H9 (cell line): ENCODE measurements around the gene PRKCA. TPM values are rescaled to one million over a fixed set of nuclear protein-coding genes. Genes with fewer than 3 reads are reported as not detected.

ENCODE experiments used
- DNase-seq: peaks from one replicate; pipeline ENCODE4 v3.0.0-alpha.2; 2017
- H2AFZ ChIP-seq: one replicate; pipeline ENCODE4 v1.6.1; 2013; ENCODE audit warnings: mild to moderate bottlenecking, low read length, control low read depth, moderate library complexity
- H2AK5ac ChIP-seq: 2 replicates; pipeline ENCODE4 v1.6.1; 2013; ENCODE audit warnings: low read length, control low read depth, mixed read lengths; ENCODE audit not compliant: insufficient read length
- H2BK120ac ChIP-seq: one replicate; pipeline ENCODE4 v1.6.1; 2013; ENCODE audit warnings: low read depth, mild to moderate bottlenecking, low read length, control low read depth, inconsistent platforms; ENCODE audit not compliant: poor library complexity, severe bottlenecking
- H2BK12ac ChIP-seq: 2 replicates; pipeline ENCODE4 v1.6.1; 2013; ENCODE audit warnings: low read length, control low read depth, mixed read lengths, low read depth; ENCODE audit not compliant: insufficient read length
- H2BK15ac ChIP-seq: 2 replicates; pipeline ENCODE4 v1.6.1; 2013; ENCODE audit warnings: low read depth, low read length, control low read depth
- H2BK20ac ChIP-seq: one replicate; pipeline ENCODE4 v1.6.1; 2013; ENCODE audit warnings: low read depth, mild to moderate bottlenecking, low read length, control low read depth, inconsistent platforms; ENCODE audit not compliant: poor library complexity, severe bottlenecking
- H2BK5ac ChIP-seq: 2 replicates; pipeline ENCODE4 v1.6.1; 2013; ENCODE audit warnings: low read length, control low read depth, mixed read lengths; ENCODE audit not compliant: insufficient read length
- H3K14ac ChIP-seq: 2 replicates; pipeline ENCODE4 v1.6.1; 2013; ENCODE audit warnings: low read length, control low read depth; ENCODE audit not compliant: insufficient read depth
- H3K18ac ChIP-seq: 2 replicates; pipeline ENCODE4 v1.6.1; 2013; ENCODE audit warnings: low read depth, mild to moderate bottlenecking, mixed read lengths, low read length, control low read depth; ENCODE audit not compliant: insufficient read length
- H3K23ac ChIP-seq: 2 replicates; pipeline ENCODE4 v1.6.1; 2013; ENCODE audit warnings: low read length, control low read depth, mixed read lengths, low read depth; ENCODE audit not compliant: insufficient read length
- H3K23me2 ChIP-seq: 2 replicates; pipeline ENCODE4 v1.6.1; 2013; ENCODE audit warnings: low read depth, mild to moderate bottlenecking, mixed read lengths, low read length, control low read depth; ENCODE audit not compliant: insufficient read length, poor library complexity, severe bottlenecking
- H3K27ac ChIP-seq: 2 replicates; pipeline ENCODE4 v1.5.1; 2013; ENCODE audit warnings: low read length, control low read depth, mixed read lengths, low read depth; ENCODE audit not compliant: insufficient read length
- H3K27me3 ChIP-seq: 2 replicates; pipeline ENCODE4 v1.6.1; 2013; ENCODE audit warnings: low read length, control low read depth, inconsistent platforms; ENCODE audit not compliant: insufficient read depth
- H3K4ac ChIP-seq: 2 replicates; pipeline ENCODE4 v1.6.1; 2013; ENCODE audit warnings: low read depth, mild to moderate bottlenecking, control low read depth, inconsistent platforms, low read length, moderate library complexity
- H3K4me1 ChIP-seq: 2 replicates; pipeline ENCODE4 v1.6.1; 2013; ENCODE audit warnings: low read length, control low read depth, inconsistent platforms; ENCODE audit not compliant: insufficient read depth
- H3K4me2 ChIP-seq: 2 replicates; pipeline ENCODE4 v1.6.1; 2013; ENCODE audit warnings: low read length, control low read depth, mixed read lengths; ENCODE audit not compliant: insufficient read length, insufficient read depth
- H3K56ac ChIP-seq: 2 replicates; pipeline ENCODE4 v1.6.1; 2013; ENCODE audit warnings: low read depth, mild to moderate bottlenecking, mixed read lengths, low read length, control low read depth; ENCODE audit not compliant: insufficient read length
- H3K79me1 ChIP-seq: 2 replicates; pipeline ENCODE4 v1.6.1; 2013; ENCODE audit warnings: low read depth, mild to moderate bottlenecking, moderate library complexity, low read length, control low read depth, inconsistent platforms; ENCODE audit not compliant: insufficient read depth, poor library complexity, severe bottlenecking
- H3K79me2 ChIP-seq: 2 replicates; pipeline ENCODE4 v1.6.1; 2013; ENCODE audit warnings: low read length, control low read depth, inconsistent platforms; ENCODE audit not compliant: insufficient read depth
- H3K9ac ChIP-seq: 2 replicates; pipeline ENCODE4 v1.6.1; 2013; ENCODE audit warnings: low read length, control low read depth, mixed read lengths; ENCODE audit not compliant: insufficient read length; ENCODE audit errors: extremely low read depth
- H3K9me3 ChIP-seq: one replicate; pipeline ENCODE4 v1.6.1; 2013; ENCODE audit warnings: low read depth, low read length, inconsistent platforms; ENCODE audit not compliant: control insufficient read depth
- H3T11ph ChIP-seq: one replicate; pipeline ENCODE4 v1.6.1; 2013; ENCODE audit warnings: mild to moderate bottlenecking, low read length, control low read depth, inconsistent platforms
- H4K20me1 ChIP-seq: one replicate; pipeline ENCODE4 v1.6.1; 2013; ENCODE audit not compliant: control insufficient read depth, insufficient read length, insufficient read depth
- H4K5ac ChIP-seq: 2 replicates; pipeline ENCODE4 v1.6.1; 2013; ENCODE audit warnings: low read depth, mild to moderate bottlenecking, mixed read lengths, low read length, control low read depth; ENCODE audit not compliant: insufficient read length
- H4K8ac ChIP-seq: replicated peaks from 2 replicates; pipeline ENCODE4 v1.6.1; 2013; ENCODE audit warnings: low read length, control low read depth, mixed read lengths, low read depth; ENCODE audit not compliant: insufficient read length
- H4K91ac ChIP-seq: 2 replicates; pipeline ENCODE4 v1.6.1; 2013; ENCODE audit warnings: low read depth, mild to moderate bottlenecking, moderate library complexity, mixed read lengths, low read length, control low read depth; ENCODE audit not compliant: insufficient read length
- H3K27ac Mint-ChIP-seq, 3 experiments: 2 replicates in 2 of 3; 3 replicates in 1 of 3; pipeline ENCODE4 v1.8.0; 2020 to 2021; ENCODE audit warnings: mixed read lengths in 3 of 3, mild to moderate bottlenecking in 1 of 3, moderate library complexity in 1 of 3
- H3K27me3 Mint-ChIP-seq: 2 replicates; pipeline ENCODE4 v1.8.0; 2021; ENCODE audit warnings: low read depth, mild to moderate bottlenecking, moderate library complexity, mixed read lengths
- H3K36me3 Mint-ChIP-seq, 3 experiments: 2 replicates in 2 of 3; 3 replicates in 1 of 3; pipeline ENCODE4 v1.8.0; 2020 to 2021; ENCODE audit warnings: low read depth in 3 of 3, mixed read lengths in 3 of 3; ENCODE audit not compliant: insufficient read depth in 1 of 3
- H3K4me1 Mint-ChIP-seq, 2 experiments: 2 replicates each; pipeline ENCODE4 v1.8.0; 2020; ENCODE audit warnings: mixed read lengths in 2 of 2
- H3K4me3 Mint-ChIP-seq, 2 experiments: 2 replicates in 1 of 2; 3 replicates in 1 of 2; pipeline ENCODE4 v1.8.0; 2020 to 2021; ENCODE audit warnings: mild to moderate bottlenecking in 2 of 2, mixed read lengths in 2 of 2, moderate library complexity in 1 of 2
- H3K9me3 Mint-ChIP-seq, 2 experiments: 2 replicates in 1 of 2; 3 replicates in 1 of 2; pipeline ENCODE4 v1.8.0; 2020; ENCODE audit warnings: mild to moderate bottlenecking in 2 of 2, mixed read lengths in 2 of 2, moderate library complexity in 1 of 2
- CTCF ChIP-seq: fragments of 200-600 bp; sonication (generic); conservative IDR thresholded peaks from 3 replicates; pipeline ENCODE4 v1.8.0; 2021; ENCODE audit warnings: antibody characterized with exemption, mild to moderate bottlenecking
- WGBS: extraction: QIAGEN DNeasy Blood & Tissue Kit; methylation state at CpG from one replicate; pipeline ENCODE4 v1.1.7; 2013; ENCODE audit warnings: missing lambda C conversion rate, low lambda C conversion rate, mixed read lengths; ENCODE audit not compliant: insufficient read length; ENCODE audit errors: extremely low coverage; 5-methylcytosine and 5-hydroxymethylcytosine counted together
- total RNA-seq: library from RNA; stranded (reverse); gene quantifications from 2 replicates; pipeline ENCODE4 v1.2.1, GENCODE V29; 2021

PRKCA gene
- total RNA-seq, 1 experiment from 2014 or later: 10.5 TPM

GRCh38 chr17:66464921-66465320 lies 162.5 kb downstream of the PRKCA start:
- Histone ChIP-seq H2BK20ac (no peak overlapping the region), H3K79me2 (no peaks in the 10 kb centered on the region), H3K23ac (no peak overlapping the region), H3T11ph (no peak overlapping the region), H3K23me2 (no peaks in the 10 kb centered on the region), H4K8ac (no peak overlapping the region), H2AFZ (no peak overlapping the region), H2BK12ac (no peak overlapping the region), H3K4me2 (no peak overlapping the region), H2BK15ac (no peak overlapping the region), H3K79me1 (no peaks in the 10 kb centered on the region), H3K27ac (no peak overlapping the region), H3K18ac (no peak overlapping the region), H3K56ac (no peak overlapping the region), H4K20me1 (peaks cover 2% of the 10 kb centered on the region), H4K91ac (no peak overlapping the region), H2BK120ac (no peak overlapping the region), H3K27me3 (peaks cover 5% of the 10 kb centered on the region; the same call in 1 of the 2 replicates), H4K5ac (no peak overlapping the region), H2AK5ac (no peak overlapping the region), H3K9me3 (no peaks in the 10 kb centered on the region), H3K4me1 (peaks cover 7% of the 10 kb centered on the region), H2BK5ac (no peak overlapping the region), H3K4ac (no peak overlapping the region), H3K9ac (no peak overlapping the region), H3K14ac (no peak overlapping the region)
- H3K27ac Mint-ChIP-seq: no peak overlapping the region
- no peak for TF ChIP-seq CTCF
- H3K27me3 Mint-ChIP-seq: peaks cover 25% of the 10 kb centered on the region
- no peak overlapping the region for H3K4me3 Mint-ChIP-seq
- H3K9me3 Mint-ChIP-seq: no peaks in the 10 kb centered on the region
- peaks cover 30 to 31% of the 10 kb centered on the region in 2 experiments for H3K4me1 Mint-ChIP-seq
- H3K36me3 Mint-ChIP-seq: no peaks in the 10 kb centered on the region
- WGBS: no CpG with 5 or more reads among the region's 3 CpGs
- no peak for DNase-seq
